ENCODE results near the gene ECM1.
A peak's percentile ranks its signal among the peaks of the same experiment; 100 is the strongest.

Gene ECM1

DNA sequence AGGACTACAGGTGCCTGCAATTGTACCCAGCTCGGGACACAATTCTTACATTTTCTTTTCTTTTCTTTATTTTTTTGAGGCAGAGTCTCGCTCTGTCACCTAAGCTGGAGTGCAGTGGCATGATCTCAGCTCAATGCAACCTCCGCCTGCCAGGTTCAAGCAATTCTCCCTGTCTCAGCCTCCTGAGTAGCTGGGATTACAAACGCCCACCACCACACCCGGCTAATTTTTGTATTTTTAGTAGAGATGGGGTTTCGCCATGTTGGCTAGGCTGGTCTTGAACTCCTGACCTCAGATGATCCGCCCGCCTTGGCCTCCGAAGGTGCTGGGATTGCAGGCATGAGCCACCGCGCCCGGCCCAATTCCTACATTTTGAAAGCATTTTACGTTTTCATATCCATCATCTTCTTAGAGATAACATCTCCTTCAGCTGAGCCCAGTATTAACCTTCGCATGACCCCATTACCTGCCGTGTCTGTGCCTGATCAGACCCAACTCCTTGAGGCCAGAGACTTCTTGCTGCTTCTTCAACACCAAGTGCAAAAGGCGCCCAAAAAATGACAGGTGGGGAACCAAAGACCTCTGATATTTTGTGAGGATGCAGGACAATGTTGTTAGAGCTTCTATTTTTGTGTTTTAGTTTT is 38.5 kb downstream of the ECM1 start:
- DNase-seq = no peak

DNA sequence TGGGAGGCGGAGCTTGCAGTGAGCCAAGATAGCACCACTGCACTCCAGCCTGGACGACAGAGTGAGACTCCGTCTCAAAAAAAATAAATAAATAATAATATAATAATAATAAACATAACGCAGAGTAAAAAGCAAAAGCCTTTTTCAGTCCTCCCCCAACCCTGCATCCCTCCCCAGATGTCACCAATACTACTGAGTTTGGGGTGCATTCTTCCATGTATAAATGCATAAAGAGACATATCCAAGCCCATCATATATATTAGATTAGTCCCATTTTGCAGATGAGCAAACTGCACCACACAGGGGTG is 40.4 kb downstream of the ECM1 start:
- DNase-seq = no peak

DNA sequence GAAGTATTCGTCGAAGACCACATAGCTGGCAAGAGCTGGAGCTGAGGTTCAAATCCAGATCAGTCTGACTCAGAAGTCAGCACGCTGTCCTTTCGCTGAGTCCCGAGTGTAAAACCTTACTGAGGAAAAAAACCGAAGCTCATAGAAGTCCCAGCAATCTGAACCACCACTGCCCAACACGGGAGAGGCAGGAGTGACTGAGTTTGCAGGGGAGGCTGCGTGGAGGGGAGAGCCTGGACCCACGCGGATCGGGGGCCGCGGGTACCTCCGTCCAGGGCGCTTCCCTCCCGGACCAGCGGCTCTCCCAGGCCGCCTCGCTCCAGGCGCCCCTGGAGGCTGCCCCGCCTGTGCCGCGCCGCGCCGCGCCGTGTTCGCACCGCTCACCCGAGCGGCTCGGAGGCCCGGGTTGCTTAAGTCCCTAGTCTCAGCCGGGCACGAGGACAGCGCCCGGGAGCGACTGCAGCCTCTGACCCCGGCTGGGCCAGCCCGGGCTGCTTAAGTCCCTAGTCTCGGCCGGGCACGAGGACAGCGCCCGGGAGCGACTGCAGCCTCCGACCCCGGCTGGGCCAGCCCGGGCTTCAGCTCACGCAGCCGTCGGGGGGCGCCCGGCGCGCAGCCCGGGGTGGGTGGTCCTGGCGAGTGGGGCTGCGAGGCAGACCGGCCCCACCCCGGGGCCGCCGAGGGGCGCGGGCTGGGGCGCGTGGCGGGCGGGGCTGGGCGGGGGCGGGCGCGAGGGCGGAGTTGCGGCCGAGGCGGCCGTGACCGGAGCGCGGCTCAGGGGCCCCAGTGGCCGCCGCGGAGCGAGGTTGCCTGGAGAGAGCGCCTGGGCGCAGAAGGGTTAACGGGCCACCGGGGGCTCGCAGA is 41.0 kb downstream of the ECM1 start, which contains the start of gene ADAMTSL4:
TSS of gene ADAMTSL4 (plus strand) at position 777 of the 864 bp plus-strand sequence. CDS start 2,881 bp downstream, outside the sequence.
- peak; percentile 90 for DNase-seq

DNA sequence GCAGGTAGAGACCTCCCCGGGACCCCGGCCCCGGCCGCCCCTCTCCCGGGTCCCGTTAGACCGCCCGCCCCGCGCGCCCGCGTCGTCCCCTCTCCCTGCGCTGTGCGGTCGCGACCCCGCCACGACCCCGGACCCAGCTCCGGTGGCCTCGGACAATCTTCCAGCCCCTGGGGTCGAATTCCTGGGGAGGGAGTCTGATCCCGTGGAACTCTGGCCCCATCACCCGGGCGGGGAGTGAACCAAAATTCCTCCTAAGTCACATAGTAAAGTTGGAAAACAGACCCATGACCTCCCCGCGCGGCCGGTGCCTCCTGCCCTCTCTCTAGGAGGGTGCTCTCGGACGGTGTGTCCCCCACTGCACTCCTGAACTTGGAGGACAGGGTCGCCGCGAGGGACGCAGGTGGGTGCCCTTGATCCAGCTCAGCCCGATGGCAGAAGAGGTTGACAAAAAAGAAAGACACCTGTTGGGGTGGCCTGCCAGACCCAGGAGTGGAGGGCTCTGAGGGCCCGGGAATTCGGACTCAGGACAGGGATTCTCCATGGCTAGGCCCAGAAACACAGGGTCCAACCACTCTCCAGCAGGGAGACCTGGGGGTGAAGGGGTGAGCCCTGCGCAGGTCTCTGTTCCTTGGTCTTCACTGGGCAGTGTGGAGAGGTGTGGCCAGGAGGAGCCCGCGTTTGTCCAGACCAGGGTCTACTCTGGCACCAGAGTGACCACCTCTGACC is 41.8 kb downstream of the ECM1 start:
- DNase-seq = peak; percentile 81

DNA sequence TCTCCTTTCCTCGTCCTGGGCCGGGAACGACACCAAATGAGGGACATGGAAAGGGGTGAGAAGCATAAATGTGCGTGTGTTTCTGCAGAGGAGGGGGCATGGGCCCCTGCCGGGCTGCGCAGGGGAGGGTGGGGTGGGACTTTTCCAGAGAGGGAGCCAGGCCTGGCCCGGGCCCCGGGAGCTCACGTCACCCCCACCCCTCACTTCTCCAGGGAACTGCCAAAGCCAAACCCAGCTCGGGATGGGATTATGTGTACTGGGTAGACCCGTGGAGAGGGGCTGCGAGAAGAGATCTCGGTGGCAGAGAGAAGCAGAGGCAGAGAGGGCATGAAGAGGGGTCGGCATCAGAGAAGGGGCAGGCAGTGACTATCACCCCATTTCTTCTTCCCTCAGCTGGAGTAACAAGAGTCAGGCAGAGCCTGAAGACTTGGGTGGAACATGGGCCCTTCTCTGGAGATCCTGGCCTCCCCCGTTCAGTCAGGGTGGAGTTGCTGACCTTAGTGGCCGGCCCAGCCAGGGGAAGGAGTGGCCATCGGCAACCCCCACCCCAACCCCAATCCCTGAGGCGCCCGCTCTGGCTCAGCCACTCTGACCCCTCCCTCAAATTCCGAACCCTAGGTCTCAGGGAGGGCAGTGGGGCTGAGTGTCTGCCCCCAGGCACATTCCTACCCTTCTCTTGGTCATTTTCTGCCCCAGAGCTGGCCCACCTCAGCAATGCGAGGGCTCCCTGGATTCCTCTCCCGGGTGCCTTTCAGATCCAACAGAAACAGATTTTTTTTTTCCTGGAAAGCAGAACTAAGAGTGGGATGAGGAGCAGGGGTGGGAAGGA is 42.5 kb downstream of the ECM1 start:
- DNase-seq = peak; percentile 95

DNA sequence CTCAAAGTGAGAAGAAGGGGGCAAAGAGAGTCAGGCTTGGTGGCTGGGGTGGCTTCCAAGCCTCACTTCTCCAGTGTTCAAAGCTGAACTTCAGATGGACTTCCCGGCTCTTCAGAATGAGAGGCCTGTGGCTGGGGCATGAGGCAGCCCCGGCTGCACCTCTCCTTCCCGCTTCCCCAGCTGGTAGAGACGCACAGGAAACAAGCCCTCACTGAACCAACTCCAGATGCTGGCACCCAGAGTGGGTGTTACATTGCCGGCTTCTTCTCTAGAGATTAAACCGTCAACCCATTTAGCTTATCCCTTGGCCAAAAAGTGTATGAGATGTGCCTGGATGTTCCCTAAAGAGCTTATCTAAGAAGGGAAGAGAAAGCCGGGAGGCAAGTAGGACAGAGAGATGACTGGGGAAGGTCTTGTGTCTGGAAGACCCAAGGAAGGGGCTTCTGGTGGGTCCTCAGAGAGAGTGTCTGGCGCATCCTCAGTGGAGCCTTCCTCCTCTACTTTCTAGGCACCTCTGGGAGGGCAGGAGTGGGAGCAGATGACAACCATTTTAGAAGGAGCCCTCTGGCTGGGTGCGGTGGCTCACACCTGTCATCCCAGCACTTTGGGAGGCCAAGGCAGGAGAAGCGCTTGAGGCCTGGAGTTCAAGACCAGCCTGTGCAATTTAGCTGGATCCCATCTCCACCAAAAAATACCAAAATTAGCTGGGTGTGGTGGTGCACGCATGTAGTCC is 43.3 kb downstream of the ECM1 start:
- DNase-seq = peak; percentile 48

DNA sequence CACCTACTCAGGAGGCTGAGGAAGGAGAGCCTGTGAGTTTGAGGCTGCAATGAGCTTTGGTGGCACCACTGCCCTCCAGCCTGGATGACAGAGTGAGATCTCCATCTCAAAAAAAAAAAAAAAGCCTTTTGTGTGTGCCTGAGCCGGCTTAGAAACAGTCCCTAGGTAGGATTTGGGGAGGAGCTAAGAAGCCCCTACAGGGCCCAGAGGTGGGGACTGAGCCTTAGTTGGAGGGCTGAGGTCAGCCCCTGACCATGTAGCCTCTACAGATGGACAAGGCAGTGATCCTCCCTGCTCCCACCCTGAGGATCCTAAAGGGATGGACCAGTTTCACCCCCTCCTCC is 43.8 kb downstream of the ECM1 start:
- DNase-seq = no peak

DNA sequence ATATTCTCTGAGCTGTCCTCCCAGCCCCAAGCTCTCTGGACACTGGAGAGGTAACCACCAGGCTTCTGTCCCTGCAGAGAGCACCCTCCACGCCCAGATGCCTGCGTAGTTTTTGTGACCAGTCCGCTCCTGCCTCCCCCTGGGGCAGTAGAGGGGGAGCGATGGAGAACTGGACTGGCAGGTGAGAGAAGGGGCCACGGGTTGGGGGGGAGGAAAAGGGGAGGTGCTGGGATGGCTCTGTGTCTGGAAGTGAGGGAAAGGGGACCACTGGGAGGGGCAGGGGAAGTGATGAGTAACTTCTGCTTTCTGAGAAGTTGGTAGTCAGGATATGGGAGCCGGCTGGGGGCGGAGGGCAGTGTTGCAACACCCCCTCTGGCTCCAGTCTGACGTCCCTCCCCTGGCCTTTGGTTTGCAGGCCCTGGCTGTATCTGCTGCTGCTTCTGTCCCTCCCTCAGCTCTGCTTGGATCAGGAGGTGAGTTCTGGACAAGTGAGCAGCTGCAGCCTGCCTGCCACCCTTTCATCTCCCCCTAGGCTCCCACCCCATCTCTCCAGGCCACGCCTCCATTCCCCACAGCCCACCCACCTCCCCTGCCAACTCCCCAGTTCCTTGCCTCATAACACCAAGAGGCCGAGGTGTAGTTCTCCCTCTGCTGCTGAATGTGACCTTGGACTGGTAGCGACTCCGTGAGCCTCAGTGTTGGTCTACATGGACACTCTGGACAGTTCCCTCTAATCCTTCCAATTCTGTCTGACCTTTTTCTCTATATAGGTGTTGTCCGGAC is 44.4 kb downstream of the ECM1 start:
- peak; percentile 95 for DNase-seq

DNA sequence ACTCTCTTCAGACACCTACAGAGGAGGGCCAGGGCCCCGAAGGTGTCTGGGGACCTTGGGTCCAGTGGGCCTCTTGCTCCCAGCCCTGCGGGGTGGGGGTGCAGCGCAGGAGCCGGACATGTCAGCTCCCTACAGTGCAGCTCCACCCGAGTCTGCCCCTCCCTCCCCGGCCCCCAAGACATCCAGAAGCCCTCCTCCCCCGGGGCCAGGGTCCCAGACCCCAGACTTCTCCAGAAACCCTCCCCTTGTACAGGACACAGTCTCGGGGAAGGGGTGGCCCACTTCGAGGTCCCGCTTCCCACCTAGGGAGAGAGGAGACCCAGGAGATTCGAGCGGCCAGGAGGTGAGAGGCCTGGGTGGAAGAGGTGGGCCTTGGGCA is 45.0 kb downstream of the ECM1 start:
- DNase-seq = peak; percentile 47

DNA sequence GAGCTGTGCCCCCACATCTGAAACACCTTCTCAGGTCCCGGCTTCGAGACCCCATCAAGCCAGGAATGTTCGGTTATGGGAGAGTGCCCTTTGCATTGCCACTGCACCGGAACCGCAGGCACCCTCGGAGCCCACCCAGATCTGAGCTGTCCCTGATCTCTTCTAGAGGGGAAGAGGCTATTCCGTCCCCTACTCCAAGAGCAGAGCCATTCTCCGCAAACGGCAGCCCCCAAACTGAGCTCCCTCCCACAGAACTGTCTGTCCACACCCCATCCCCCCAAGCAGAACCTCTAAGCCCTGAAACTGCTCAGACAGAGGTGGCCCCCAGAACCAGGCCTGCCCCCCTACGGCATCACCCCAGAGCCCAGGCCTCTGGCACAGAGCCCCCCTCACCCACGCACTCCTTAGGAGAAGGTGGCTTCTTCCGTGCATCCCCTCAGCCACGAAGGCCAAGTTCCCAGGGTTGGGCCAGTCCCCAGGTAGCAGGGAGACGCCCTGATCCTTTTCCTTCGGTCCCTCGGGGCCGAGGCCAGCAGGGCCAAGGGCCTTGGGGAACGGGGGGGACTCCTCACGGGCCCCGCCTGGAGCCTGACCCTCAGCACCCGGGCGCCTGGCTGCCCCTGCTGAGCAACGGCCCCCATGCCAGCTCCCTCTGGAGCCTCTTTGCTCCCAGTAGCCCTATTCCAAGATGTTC is 45.6 kb downstream of the ECM1 start:
- DNase-seq = peak; percentile 50

DNA sequence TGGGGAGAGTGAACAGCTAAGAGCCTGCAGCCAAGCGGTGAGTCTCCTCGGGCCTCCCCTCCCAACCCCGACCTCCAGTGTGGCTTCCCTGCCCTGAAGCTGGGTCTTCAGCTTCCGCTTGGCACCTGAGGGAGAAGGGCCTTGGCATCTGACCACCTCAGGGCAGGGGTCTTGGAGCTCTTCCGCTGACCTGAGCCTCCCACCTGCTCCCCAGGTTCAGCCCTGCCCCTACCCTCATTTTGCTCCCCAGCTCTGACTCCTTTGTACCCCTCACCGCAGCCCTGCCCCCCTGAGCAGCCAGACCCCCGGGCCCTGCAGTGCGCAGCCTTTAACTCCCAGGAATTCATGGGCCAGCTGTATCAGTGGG is 46.2 kb downstream of the ECM1 start:
- DNase-seq = no peak

DNA sequence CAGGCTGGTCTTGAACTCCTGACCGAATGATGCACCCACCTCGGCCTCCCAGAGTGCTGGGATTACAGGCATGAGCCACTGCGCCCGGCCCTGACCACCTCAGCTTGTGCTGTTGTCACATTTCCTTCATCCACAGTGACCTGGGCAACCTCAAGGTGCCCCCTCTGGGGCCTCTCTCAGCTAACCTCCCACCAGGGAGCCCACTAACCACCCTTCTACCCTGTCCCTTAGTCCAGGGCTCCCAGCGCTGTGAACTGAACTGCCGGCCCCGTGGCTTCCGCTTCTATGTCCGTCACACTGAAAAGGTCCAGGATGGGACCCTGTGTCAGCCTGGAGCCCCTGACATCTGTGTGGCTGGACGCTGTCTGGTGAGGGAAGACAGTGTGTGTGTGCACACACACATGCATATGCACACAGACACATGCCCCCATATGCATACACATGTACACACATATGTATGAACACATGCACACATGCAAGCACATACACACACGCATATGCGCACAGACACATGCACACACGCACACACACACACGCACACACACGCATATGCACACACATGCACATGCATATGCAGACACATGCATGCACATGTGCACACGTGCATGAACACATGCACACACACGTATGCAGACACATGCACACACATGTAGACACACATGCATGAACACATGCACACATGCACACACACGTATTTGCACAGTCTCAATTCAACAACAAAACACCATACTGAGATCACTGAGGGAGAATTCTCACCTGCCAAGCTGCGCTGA is 47.5 kb downstream of the ECM1 start:
- peak; percentile 32 for DNase-seq

DNA sequence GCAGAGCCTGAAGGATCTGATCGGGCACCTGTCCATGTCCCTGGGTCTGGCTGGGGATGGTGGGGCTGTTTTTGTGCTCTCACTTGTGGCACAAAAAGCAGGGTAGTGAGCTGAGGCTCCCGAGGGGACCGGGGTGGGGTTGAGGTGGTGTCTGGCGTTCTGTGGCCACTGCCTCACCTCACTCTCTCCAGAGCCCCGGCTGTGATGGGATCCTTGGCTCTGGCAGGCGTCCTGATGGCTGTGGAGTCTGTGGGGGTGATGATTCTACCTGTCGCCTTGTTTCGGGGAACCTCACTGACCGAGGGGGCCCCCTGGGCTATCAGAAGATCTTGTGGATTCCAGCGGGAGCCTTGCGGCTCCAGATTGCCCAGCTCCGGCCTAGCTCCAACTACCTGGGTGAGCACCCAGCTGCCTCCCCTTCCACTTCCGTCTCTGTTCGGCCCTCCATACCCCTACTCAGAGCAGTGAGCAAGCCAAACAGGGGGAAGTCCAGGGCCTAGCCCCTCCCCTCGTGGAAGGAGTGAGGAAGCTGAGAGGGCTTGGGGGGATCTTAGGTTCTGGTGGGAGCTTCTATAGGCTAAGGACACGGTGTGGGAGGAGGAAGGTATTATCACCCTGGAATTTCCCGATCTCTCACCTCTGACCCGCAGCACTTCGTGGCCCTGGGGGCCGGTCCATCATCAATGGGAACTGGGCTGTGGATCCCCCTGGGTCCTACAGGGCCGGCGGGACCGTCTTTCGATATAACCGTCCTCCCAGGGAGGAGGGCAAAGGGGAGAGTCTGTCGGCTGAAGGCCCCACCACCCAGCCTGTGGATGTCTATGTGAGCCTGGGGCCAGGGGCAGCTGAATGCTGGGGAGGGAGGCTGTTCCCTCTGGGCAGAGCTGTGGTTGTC is 48.3 kb downstream of the ECM1 start:
- DNase-seq = peak; percentile 50

DNA sequence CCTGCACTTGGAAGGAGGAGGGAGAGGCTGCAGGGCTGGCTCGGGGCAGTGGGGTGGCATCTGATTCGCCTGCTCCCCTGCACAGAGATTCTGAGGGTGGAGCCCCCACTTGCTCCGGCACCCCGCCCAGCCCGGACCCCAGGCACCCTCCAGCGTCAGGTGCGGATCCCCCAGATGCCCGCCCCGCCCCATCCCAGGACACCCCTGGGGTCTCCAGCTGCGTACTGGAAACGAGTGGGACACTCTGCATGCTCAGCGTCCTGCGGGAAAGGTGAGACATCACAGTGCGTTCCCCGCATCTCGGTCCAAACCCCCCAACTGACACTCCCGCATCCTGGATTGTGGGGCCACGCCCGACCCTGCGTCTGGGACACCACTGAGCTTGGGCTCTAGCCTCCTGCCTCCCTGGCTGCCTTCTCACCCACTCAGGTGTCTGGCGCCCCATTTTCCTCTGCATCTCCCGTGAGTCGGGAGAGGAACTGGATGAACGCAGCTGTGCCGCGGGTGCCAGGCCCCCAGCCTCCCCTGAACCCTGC is 49.2 kb downstream of the ECM1 start:
- peak; percentile 37 for DNase-seq

DNA sequence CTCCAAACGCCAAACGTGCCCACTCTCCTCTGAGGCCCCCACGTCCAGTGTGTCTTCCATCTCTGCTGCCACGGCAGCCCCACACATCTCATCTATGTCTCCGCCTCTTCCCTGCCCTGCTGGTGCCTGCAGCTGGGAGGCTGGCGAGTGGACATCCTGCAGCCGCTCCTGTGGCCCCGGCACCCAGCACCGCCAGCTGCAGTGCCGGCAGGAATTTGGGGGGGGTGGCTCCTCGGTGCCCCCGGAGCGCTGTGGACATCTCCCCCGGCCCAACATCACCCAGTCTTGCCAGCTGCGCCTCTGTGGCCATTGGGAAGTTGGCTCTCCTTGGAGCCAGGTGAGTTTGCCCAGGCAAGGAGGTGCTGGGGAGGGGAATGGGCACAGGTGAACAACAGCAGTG is 49.9 kb downstream of the ECM1 start:
- DNase-seq = no peak

DNA sequence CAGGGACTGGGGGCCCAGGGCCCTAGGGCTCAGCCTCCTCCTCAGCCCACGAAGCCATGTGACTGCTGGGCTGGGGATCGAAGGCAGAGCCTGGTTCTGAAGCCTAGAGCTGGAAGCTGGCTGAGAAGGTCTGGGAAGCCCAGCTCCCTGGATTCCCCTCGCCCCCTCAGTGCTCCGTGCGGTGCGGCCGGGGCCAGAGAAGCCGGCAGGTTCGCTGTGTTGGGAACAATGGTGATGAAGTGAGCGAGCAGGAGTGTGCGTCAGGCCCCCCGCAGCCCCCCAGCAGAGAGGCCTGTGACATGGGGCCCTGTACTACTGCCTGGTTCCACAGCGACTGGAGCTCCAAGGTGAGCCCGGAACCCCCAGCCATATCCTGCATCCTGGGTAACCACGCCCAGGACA is 50.4 kb downstream of the ECM1 start:
- DNase-seq = no peak

DNA sequence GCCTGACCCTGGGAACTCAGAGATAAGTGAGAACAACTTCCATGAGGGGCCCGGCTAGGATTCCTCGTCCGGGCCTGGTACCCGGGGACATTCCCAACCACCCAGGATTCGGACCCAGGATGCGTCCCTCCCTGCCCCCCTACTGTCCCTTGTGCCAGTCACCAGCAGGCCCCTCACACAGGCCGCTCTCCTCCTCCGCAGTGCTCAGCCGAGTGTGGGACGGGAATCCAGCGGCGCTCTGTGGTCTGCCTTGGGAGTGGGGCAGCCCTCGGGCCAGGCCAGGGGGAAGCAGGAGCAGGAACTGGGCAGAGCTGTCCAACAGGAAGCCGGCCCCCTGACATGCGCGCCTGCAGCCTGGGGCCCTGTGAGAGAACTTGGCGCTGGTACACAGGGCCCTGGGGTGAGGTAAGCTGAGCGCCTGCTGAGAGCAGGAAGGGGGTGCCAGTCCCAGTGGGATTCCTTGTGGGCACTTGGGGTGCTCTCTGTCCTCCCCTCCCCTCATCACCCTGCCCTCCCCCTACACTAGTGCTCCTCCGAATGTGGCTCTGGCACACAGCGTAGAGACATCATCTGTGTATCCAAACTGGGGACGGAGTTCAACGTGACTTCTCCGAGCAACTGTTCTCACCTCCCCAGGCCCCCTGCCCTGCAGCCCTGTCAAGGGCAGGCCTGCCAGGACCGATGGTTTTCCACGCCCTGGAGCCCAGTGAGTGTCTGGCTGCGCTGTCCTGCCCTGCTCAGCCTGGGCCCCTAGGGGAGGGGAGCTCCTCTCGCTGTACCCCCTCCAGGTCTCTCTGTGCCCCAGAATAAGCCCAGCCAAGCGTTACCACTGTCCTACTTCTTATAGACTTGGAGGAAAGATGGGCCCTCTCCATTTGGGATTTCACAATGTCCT is 51.1 kb downstream of the ECM1 start:
- peak; percentile 65 for DNase-seq

DNA sequence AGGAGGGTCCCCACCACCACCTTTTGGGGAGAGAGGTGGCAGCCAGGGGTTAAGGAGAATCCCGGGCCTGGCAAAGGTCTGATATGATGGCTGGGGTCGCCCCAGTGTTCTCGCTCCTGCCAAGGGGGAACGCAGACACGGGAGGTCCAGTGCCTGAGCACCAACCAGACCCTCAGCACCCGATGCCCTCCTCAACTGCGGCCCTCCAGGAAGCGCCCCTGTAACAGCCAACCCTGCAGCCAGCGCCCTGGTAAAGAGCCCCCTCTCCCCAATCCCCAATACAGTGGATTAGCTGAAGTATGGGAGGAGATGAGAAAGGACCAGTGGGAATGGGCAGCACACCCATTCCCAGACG is 51.7 kb downstream of the ECM1 start:
- no peak for DNase-seq
